ENCODE measurements around the gene PPFIBP2. TPM values are rescaled to one million over a fixed set of nuclear protein-coding genes. Genes with fewer than 3 reads are reported as not detected.

PPFIBP2 gene
- total and polyA plus RNA-seq, 10 of the 15 experiments (the other 5 are each of a cell fraction or from before 2014, with no cell fraction given), result 17.3 to 56.3 (median 39.2) TPM

- SMC1A ChIA-PET (ENCODE audit: uncharacterized antibody, unreplicated experiment), result interaction anchor here (1.1 to 1.4 kb wide), 4 partner anchors 11 to 88 kb away, joined by 3 to 6 read pairs (median 3); no protein-coding TSS in a partner anchor
- H4K20me1 ChIP-seq (ENCODE audit: control insufficient read depth, insufficient read depth), result 0 out of 2 replicates have a peak, but pooled peaks cover 2% of the 10 kb centered on the region
- intact Hi-C loops (cut with micrococcal nuclease; ENCODE audit: unreplicated experiment) (loop anchor here (5.0 kb wide), 1 partner anchor 89 kb away; no protein-coding TSS in a partner anchor), in situ Hi-C loops (cut with MboI) (no loop called here)
- POLR2A ChIA-PET, result interaction anchor here (1.3 kb wide), 2 partner anchors 16 to 18 kb away, joined by 3 to 5 read pairs; no protein-coding TSS in a partner anchor
- no peak overlapping the region for H3K4me3 ChIP-seq
- peaks cover 45% of the 10 kb centered on the region for H3K4me1 ChIP-seq (ENCODE audit: control insufficient read depth, insufficient read depth, low read length)
- FAIRE-seq (no peak), DNase-seq (ENCODE audit: low read depth, low spot score) (no peak), ATAC-seq (no peak)
- H3K9me3 ChIP-seq (replicated peaks; ENCODE audit: control insufficient read depth, insufficient read depth, low read length), result no peaks in the 10 kb centered on the region
- peaks cover 2% of the 10 kb centered on the region for H3K79me2 ChIP-seq (ENCODE audit: control insufficient read depth, insufficient read depth, low read length)
- no peak overlapping the region; the same call in 1 of the 2 replicates for H2AFZ ChIP-seq (ENCODE audit: control insufficient read depth, low read depth, low read length)
- RAD21 ChIA-PET (ENCODE audit: unreplicated experiment), result interaction anchor here (0.9 to 1.0 kb wide), 3 partner anchors 18 to 116 kb away, joined by 3 read pairs; no protein-coding TSS in a partner anchor
- no peak overlapping the region for H3K9ac ChIP-seq (ENCODE audit: control insufficient read depth, insufficient read depth, low read length)
- H3K36me3 ChIP-seq (ENCODE audit: control insufficient read depth in 2 of 2, insufficient read depth in 2 of 2, low read length in 1 of 2), result peaks cover 6 to 11% of the 10 kb centered on the region in 2 experiments; a peak in 2 of 4 replicates
- H3K27me3 ChIP-seq (replicated peaks in 1 of 2; ENCODE audit: control insufficient read depth in 2 of 2, insufficient read depth in 2 of 2, low read length in 1 of 2), result no peaks in the 10 kb centered on the region
- CTCF ChIA-PET, result interaction anchor here (0.7 to 1.3 kb wide), 2 partner anchors 19 to 61 kb away, joined by 3 read pairs; no protein-coding TSS in a partner anchor
- TF ChIP-seq RB1 (IDR thresholded peaks at IDR 0.05; ENCODE audit: borderline replicate concordance) (no peak), SRF (IDR thresholded peaks at IDR 0.05; ENCODE audit: low read depth in 2 of 2, low read length in 2 of 2) (no peak), LARP7 (IDR thresholded peaks at IDR 0.05) (no peak), NR2C2 (IDR thresholded peaks at IDR 0.05; ENCODE audit: borderline replicate concordance, control insufficient read depth, insufficient read length, low read depth) (no peak), CEBPB (IDR thresholded peaks at IDR 0.05; ENCODE audit: borderline replicate concordance in 1 of 2, low read depth in 2 of 2, low read length in 2 of 2) (no peak), PML (IDR thresholded peaks at IDR 0.05; ENCODE audit: low read length) (no peak), SUPT20H (IDR thresholded peaks at IDR 0.05; ENCODE audit: borderline replicate concordance, control insufficient read depth, low read depth, low read length) (no peak), ZNF207 (IDR thresholded peaks at IDR 0.05; ENCODE audit: borderline replicate concordance) (no peak), CREB1 (IDR thresholded peaks at IDR 0.05; ENCODE audit: low read depth) (no peak), ESRRA (IDR thresholded peaks at IDR 0.05; ENCODE audit: low read length) (no peak), E2F4 (IDR thresholded peaks at IDR 0.05; ENCODE audit: low read depth, low read length) (no peak), SPI1 (IDR thresholded peaks at IDR 0.05; ENCODE audit: borderline replicate concordance, insufficient read depth, low read depth, low read length) (no peak), POLR2AphosphoS5 (IDR thresholded peaks at IDR 0.05; ENCODE audit: low read length) (no peak), NR2C1 (IDR thresholded peaks at IDR 0.05) (no peak), BCL11A (IDR thresholded peaks at IDR 0.05; ENCODE audit: low read depth, low read length) (no peak), BRCA1 (IDR thresholded peaks at IDR 0.05; ENCODE audit: low read depth, low read length) (no peak), NFYB (IDR thresholded peaks at IDR 0.05; ENCODE audit: insufficient read depth, low read depth, low read length) (no peak), YY1 (IDR thresholded peaks at IDR 0.05; ENCODE audit: low read depth, low read length) (no peak), ASH2L (IDR thresholded peaks at IDR 0.05; ENCODE audit: borderline replicate concordance, low read depth) (no peak)
- BruUV-seq (replicated peaks), result TSS peak; percentile 16
- WGBS (ENCODE audit: insufficient coverage, insufficient replicate concordance, low lambda C conversion rate, missing lambda C conversion rate), result 94% methylated on average over 9 of the region's 9 CpGs
- H3K4me2 ChIP-seq (ENCODE audit: control insufficient read depth, insufficient read depth), result peak overlapping the region; percentile 57; the same call in 1 of the 2 replicates
- H3K27ac ChIP-seq (ENCODE audit: control insufficient read depth, insufficient read depth), result no peak overlapping the region; the same call in 1 of the 2 replicates
Measured at GRCh38 chr11:7578276-7578955, 64.6 kb downstream of the PPFIBP2 start.

Data from GM12878 (cell line).